Measurements from ENCODE around the gene IFITM5. TPM values are rescaled to one million over a fixed set of nuclear protein-coding genes. Genes with fewer than 3 reads are reported as not detected.

The IFITM5 gene
- total and polyA plus RNA-seq, 2 of the 4 experiments (the other 2 are of a cell fraction) = not detected

- in situ Hi-C loops (cut with MboI; ENCODE audit: low sequenced_read_pairs) = no loop called here
- DNase-seq (no peak), ATAC-seq (ENCODE audit: low read depth) (no peak)
- H3K9me1 ChIP-seq (ENCODE audit: insufficient read depth, low read length) = no peaks in the 10 kb centered on the region
- no peak overlapping the region for H2BK5ac ChIP-seq (ENCODE audit: low read depth, low read length, poor library complexity, severe bottlenecking)
- peaks cover 5% of the 10 kb centered on the region for H3K4me1 ChIP-seq (ENCODE audit: control insufficient read depth, insufficient read depth, low read length)
- H3K14ac ChIP-seq (replicated peaks; ENCODE audit: low read depth, low read length) = no peak overlapping the region
- H3K9ac ChIP-seq (ENCODE audit: low read depth, low read length) = no peak overlapping the region
- no peak overlapping the region for H3K56ac ChIP-seq (ENCODE audit: extremely low read depth, insufficient read depth, low read length)
- H4K20me1 ChIP-seq (ENCODE audit: insufficient read depth, low read length) = no peaks in the 10 kb centered on the region
- POLR2A ChIA-PET (ENCODE audit: unreplicated experiment) = no interaction called here
- H3K23ac ChIP-seq (ENCODE audit: low read depth, low read length) = no peak overlapping the region
- no peak overlapping the region for H3K4me2 ChIP-seq (ENCODE audit: low read depth, low read length)
- WGBS, 2 experiments (ENCODE audit: extremely low coverage in 2 of 2, insufficient read length in 1 of 2) = 55% methylated on average over 16 of the region's 25 CpGs; no CpG with 5 or more reads in 1 of the 2 experiments
- H2AFZ ChIP-seq (replicated peaks; ENCODE audit: low read length, poor library complexity) = peak overlapping the region; percentile 16
- H2BK120ac ChIP-seq (ENCODE audit: low read depth, low read length) = no peak overlapping the region
- no peak overlapping the region for H3K18ac ChIP-seq (ENCODE audit: low read depth, low read length)
- H3K27me3 ChIP-seq (ENCODE audit: control insufficient read depth, insufficient read depth, low read length) = peaks cover 1% of the 10 kb centered on the region
- H2AK5ac ChIP-seq (ENCODE audit: low read depth, low read length) = no peak overlapping the region
- H4K91ac ChIP-seq (ENCODE audit: insufficient read depth, low read depth, low read length) = no peak overlapping the region
- intact Hi-C loops (cut with micrococcal nuclease) = no loop called here
- H3K9me3 ChIP-seq (ENCODE audit: control insufficient read depth, insufficient read depth, low read length) = no peaks in the 10 kb centered on the region
- no peak overlapping the region for H4K5ac ChIP-seq (ENCODE audit: low read depth, low read length)
- CTCF ChIA-PET = no interaction called here
- no peak for TF ChIP-seq CTCF (conservative IDR thresholded peaks at IDR 0.05; ENCODE audit: low read depth, low read length)
- no peak for TF ChIP-seq RFX5 (IDR thresholded peaks at IDR 0.05; ENCODE audit: low read depth, low read length)
- no peak for TF ChIP-seq FOS (IDR thresholded peaks at IDR 0.05; ENCODE audit: low read depth, low read length)
- TF ChIP-seq MAFK (IDR thresholded peaks at IDR 0.05; ENCODE audit: low read depth, low read length) = no peak
- no peak for TF ChIP-seq MAZ (IDR thresholded peaks at IDR 0.05; ENCODE audit: borderline replicate concordance, low read depth, low read length)
- no peak for TF ChIP-seq BHLHE40 (IDR thresholded peaks at IDR 0.05; ENCODE audit: low read depth, low read length)
- no peak for TF ChIP-seq NFE2L2 (IDR thresholded peaks at IDR 0.05; ENCODE audit: low read depth, low read length)
- TF ChIP-seq, protein P1, sequence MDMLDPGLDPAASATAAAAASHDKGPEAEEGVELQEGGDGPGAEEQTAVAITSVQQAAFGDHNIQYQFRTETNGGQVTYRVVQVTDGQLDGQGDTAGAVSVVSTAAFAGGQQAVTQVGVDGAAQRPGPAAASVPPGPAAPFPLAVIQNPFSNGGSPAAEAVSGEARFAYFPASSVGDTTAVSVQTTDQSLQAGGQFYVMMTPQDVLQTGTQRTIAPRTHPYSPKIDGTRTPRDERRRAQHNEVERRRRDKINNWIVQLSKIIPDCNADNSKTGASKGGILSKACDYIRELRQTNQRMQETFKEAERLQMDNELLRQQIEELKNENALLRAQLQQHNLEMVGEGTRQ (IDR thresholded peaks at IDR 0.05; ENCODE audit: low read depth, low read length) = no peak
- H3K4me3 ChIP-seq (ENCODE audit: insufficient read depth, low read depth, low read length) = no peak overlapping the region
- no TSS peak for BruUV-seq (replicated peaks)
- H2BK20ac ChIP-seq (ENCODE audit: low read depth, low read length) = no peak overlapping the region
- H2BK15ac ChIP-seq (ENCODE audit: low read depth, low read length) = no peak overlapping the region
- no peak overlapping the region for H2AK9ac ChIP-seq (replicated peaks; ENCODE audit: low read depth, low read length, poor library complexity)
- no peak overlapping the region for H3K27ac ChIP-seq (ENCODE audit: insufficient read depth, low read length)
- no peaks in the 10 kb centered on the region for H3K36me3 ChIP-seq (ENCODE audit: control insufficient read depth, insufficient read depth, low read length)
- no peak overlapping the region for H4K8ac ChIP-seq (ENCODE audit: low read depth in 2 of 2, low read length in 2 of 2)
- dilution Hi-C loops (cut with HindIII; ENCODE audit: low sequenced_read_pairs, unreplicated experiment) = no loop called here
- H3K4ac ChIP-seq (ENCODE audit: low read depth, low read length) = no peak overlapping the region
- no peaks in the 10 kb centered on the region for H3K79me1 ChIP-seq (ENCODE audit: low read depth in 1 of 2, low read length in 2 of 2)
Observed at GRCh38 chr11:334264-334994, 35.1 kb upstream of the IFITM5 start.
